OCI-LY7 (cell line): ENCODE measurements around the gene GNB1.
"Not testable (repeated sequence)": the region's sequence is repeated elsewhere in the genome, so short reads cannot be mapped to it uniquely, and the experiment has no call there.

Experiments used
- CTCF ChIP-seq: fragments of 200-600 bp; sonication (generic); conservative IDR thresholded peaks from 2 replicates; pipeline ENCODE4 v1.5.1; 2014; ENCODE audit warnings: mild to moderate bottlenecking, antibody characterized with exemption, low read length, moderate library complexity, mixed read lengths
- EZH2phosphoT487 ChIP-seq: fragments of 200-600 bp; sonication (generic); IDR thresholded peaks from 2 replicates; pipeline ENCODE4 v1.6.1; 2018; ENCODE audit warnings: low read depth, borderline replicate concordance, mild to moderate bottlenecking, mixed run types, antibody characterized with exemption, low read length, moderate library complexity, mixed read lengths

- TF ChIP-seq CTCF, EZH2phosphoT487: not testable (repeated sequence)
These were observed 29.1 kb downstream of the GNB1 start for GRCh38 chr1:1861761-1862310.
